ENCODE data around the gene SLC17A2.

SLC17A2 gene

DNA sequence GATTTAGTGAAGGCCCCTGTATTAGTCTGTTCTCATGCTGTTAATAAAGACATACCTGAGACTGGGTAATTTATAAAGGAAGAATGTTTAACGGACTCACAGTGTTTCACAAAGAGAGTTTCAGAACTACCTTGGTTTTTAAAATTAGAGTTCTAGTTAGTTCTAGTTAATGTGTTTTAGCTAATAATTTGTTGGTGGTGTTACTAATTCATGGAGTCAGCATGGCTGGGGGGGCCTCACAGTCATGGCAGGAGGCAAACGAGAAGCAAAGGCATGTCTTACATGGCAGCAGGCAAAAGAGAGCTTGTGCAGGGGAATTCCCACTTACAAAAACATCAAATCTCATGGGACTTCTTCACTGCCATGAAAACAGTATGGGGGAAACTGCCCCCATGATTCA, 44.4 kb downstream of the SLC17A2 start:
- ChIA-PET CTCF (interaction anchor here (1.5 kb wide), 1 partner anchor 13 kb away, joined by 10 read pairs; no protein-coding TSS in a partner anchor), POLR2A (no interaction called here)
- no peak for DNase-seq (ENCODE audit: extremely low spot score)
- TF ChIP-seq, protein P1, sequence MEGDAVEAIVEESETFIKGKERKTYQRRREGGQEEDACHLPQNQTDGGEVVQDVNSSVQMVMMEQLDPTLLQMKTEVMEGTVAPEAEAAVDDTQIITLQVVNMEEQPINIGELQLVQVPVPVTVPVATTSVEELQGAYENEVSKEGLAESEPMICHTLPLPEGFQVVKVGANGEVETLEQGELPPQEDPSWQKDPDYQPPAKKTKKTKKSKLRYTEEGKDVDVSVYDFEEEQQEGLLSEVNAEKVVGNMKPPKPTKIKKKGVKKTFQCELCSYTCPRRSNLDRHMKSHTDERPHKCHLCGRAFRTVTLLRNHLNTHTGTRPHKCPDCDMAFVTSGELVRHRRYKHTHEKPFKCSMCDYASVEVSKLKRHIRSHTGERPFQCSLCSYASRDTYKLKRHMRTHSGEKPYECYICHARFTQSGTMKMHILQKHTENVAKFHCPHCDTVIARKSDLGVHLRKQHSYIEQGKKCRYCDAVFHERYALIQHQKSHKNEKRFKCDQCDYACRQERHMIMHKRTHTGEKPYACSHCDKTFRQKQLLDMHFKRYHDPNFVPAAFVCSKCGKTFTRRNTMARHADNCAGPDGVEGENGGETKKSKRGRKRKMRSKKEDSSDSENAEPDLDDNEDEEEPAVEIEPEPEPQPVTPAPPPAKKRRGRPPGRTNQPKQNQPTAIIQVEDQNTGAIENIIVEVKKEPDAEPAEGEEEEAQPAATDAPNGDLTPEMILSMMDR (IDR thresholded peaks at IDR 0.05; ENCODE audit: control extremely low read depth, extremely low read depth, low read depth, missing control alignments): no peak

DNA sequence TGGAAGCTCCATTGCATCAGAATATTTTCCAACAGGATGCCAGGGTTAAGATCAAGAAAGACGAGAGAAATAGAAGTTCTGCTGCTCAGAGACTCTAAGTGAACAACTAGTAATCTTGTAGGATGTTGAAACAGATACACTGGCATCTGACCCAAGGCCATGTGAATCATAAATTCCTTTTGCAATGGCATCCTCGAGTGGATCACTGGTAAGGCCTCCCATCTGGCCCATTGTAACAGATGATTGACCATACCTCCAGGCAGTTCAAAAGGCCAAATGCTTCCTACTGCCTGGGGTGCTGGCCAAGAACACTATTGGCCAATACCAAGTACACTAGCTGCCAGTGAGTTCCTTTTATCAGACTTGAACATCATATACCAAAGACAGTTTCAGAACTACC, 46.5 kb downstream of the SLC17A2 start:
- ChIA-PET CTCF (interaction anchor here (1.7 kb wide), 1 partner anchor 12 kb away, joined by 5 read pairs; no protein-coding TSS in a partner anchor), POLR2A (no interaction called here)
- TF ChIP-seq, protein P1 (IDR thresholded peaks at IDR 0.05; ENCODE audit: control extremely low read depth, extremely low read depth, low read depth, missing control alignments): no peak
- no peak for DNase-seq (ENCODE audit: extremely low spot score)

DNA sequence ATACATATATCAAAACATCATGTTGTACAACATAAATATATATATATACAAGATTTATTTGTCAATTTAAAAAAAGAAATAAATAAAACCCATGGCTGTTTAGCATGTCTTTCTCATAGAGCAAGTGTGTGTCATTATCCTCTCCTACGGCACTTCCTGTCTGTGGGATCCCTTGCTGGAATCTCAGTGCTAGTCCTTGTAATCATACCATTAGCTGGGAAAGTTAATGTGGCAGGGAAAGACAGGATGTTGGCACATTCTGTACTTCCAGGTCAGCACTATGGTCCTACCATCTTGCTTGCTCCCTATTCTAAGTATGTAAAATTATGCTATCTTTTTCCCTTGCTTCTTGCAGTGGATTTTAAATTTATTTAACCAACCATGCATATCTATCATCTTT, 47.0 kb downstream of the SLC17A2 start:
- CTCF ChIA-PET: interaction anchor here (1.4 kb wide), 1 partner anchor 43 kb away, joined by 3 read pairs; no protein-coding TSS in a partner anchor
- no peak for DNase-seq (ENCODE audit: extremely low spot score)
- TF ChIP-seq, protein P1 (IDR thresholded peaks at IDR 0.05; ENCODE audit: control extremely low read depth, extremely low read depth, low read depth, missing control alignments): no peak
- POLR2A ChIA-PET: no interaction called here

DNA sequence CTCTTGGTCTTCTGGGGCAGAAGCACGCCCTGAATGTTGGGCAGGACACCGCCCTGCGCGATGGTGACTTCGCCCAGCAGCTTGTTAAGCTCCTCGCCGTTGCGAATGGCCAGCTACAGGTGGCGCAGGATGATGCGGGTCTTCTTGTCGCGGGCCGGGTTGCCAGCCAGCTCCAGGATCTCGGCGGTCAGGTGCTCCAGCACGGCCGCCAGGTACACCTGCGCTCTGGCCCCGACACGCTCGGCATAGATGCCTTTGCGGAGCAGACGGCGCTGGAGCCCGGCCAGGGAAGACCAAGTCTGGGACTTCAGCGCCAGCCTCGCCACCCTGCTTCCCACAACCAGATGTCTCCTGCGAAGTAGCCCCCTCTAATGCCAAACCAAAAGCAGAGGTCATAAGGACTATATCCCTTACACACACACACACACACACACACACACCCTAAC, 48.4 kb downstream of the SLC17A2 start:
- CTCF ChIA-PET: interaction anchor here (0.8 to 1.9 kb wide), 5 partner anchors 9 to 132 kb away, joined by 3 to 5 read pairs (median 4); no protein-coding TSS in a partner anchor
- POLR2A ChIA-PET: no interaction called here
- peak; percentile 12 for DNase-seq (ENCODE audit: extremely low spot score)
- TF ChIP-seq, protein P1 (IDR thresholded peaks at IDR 0.05; ENCODE audit: control extremely low read depth, extremely low read depth, low read depth, missing control alignments): no peak

DNA sequence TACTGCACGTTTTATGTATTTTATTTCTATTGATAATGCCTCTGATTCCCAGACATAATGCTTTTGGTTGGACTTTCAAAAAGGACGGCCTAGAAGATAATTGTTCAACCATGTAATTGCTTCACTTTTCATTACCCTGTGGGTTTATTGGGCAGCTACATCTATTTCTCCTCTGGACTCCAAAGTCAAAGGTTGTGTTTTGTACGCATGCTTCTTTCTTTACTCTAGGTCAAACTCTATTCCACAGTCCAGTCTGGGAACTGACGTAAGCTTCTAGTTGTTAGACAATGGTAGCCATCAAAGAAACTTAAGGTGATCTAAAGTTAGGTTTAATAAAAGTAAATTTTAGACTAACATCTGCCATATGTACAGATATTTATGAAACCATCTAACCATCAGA, 49.9 kb downstream of the SLC17A2 start:
- CTCF ChIA-PET: interaction anchor here (1.2 to 1.6 kb wide), 2 partner anchors 11 to 162 kb away, joined by 3 to 4 read pairs; no protein-coding TSS in a partner anchor
- TF ChIP-seq, protein P1 (IDR thresholded peaks at IDR 0.05; ENCODE audit: control extremely low read depth, extremely low read depth, low read depth, missing control alignments): no peak
- DNase-seq (ENCODE audit: extremely low spot score): no peak
- POLR2A ChIA-PET: no interaction called here

DNA sequence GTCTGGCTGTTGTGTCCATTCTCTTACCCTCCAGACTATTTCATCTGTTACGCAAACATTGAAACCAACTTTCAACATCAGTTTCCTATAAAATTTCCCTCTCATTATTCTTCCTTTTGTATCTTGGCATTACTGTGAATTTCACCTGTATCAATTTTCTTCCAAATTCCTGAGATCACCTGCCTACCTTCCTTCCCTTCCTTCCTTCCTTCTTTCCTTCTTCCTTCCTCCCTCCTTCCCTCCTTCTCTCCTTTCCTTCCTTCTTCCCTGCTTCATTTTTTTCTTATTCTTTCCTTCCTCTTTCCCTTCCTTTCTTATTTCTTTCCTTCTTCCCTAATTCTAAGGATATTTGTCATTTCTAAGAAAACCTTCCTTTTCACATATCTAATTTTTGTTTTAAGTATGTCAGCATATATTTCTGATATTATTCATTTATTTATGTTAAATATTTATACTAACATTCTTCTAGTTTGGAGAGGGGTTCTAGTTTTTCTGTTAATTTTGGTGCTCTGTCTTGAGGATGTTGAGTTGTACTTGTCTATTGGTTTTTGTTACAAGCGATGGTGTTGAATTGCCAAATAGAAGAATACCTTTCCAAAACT, 51.7 kb downstream of the SLC17A2 start:
- CTCF ChIA-PET: interaction anchor here (1.6 kb wide), 1 partner anchor 160 kb away, joined by 4 read pairs; no protein-coding TSS in a partner anchor
- no peak for DNase-seq (ENCODE audit: extremely low spot score)
- TF ChIP-seq, protein P1 (IDR thresholded peaks at IDR 0.05; ENCODE audit: control extremely low read depth, extremely low read depth, low read depth, missing control alignments): no peak
- POLR2A ChIA-PET: no interaction called here
